IPS DF 6.9 (cell line): ENCODE measurements around the gene LAMC3.

ENCODE experiments used
- DNase-seq: peaks from one replicate; pipeline ENCODE4 v3.0.0-alpha.2; 2013; ENCODE audit warnings: low read depth, low spot score
- H3K27ac ChIP-seq: one replicate; pipeline ENCODE4 v1.5.1; 2013; ENCODE audit warnings: low read length, control low read depth
- H3K27me3 ChIP-seq: 2 replicates; pipeline ENCODE4 v1.6.1; 2013; ENCODE audit warnings: mild to moderate bottlenecking, low read length; ENCODE audit not compliant: control insufficient read depth, insufficient read depth
- H3K36me3 ChIP-seq: 2 replicates; pipeline ENCODE4 v1.6.1; 2013; ENCODE audit warnings: low read length; ENCODE audit not compliant: control insufficient read depth, insufficient read depth
- H3K4me1 ChIP-seq: 2 replicates; pipeline ENCODE4 v1.6.1; 2013; ENCODE audit warnings: low read length; ENCODE audit not compliant: control insufficient read depth, insufficient read depth
- H3K4me3 ChIP-seq: 2 replicates; pipeline ENCODE4 v1.5.1; 2013; ENCODE audit warnings: mild to moderate bottlenecking, low read length
- H3K9me3 ChIP-seq: 2 replicates; pipeline ENCODE4 v1.6.1; 2013; ENCODE audit warnings: low read length, inconsistent platforms; ENCODE audit not compliant: control insufficient read depth, insufficient read depth
- WGBS: extraction: QIAGEN DNeasy Blood & Tissue Kit; methylation state at CpG from one replicate; pipeline ENCODE4 v1.1.7; 2013; ENCODE audit warnings: mixed read lengths, missing lambda C conversion rate; ENCODE audit not compliant: insufficient read length, insufficient coverage; 5-methylcytosine and 5-hydroxymethylcytosine counted together

LAMC3 gene

GRCh38 chr9:131122158-131122557 is 113.2 kb downstream of the LAMC3 start:
- no peaks in the 10 kb centered on the region for H3K9me3 ChIP-seq
- no CpG with 5 or more reads among the region's 2 CpGs for WGBS

GRCh38 chr9:131125038-131125287 is 116.0 kb downstream of the LAMC3 start:
- no peak for DNase-seq
- Histone ChIP-seq H3K36me3 (peaks cover 14% of the 10 kb centered on the region), H3K4me1 (no peaks in the 10 kb centered on the region), H3K27ac (no peak overlapping the region), H3K9me3 (no peaks in the 10 kb centered on the region), H3K4me3 (peak overlapping the region; percentile 30; the same call in 1 of the 2 replicates), H3K27me3 (no peaks in the 10 kb centered on the region)
- no CpG with 5 or more reads among the region's 7 CpGs for WGBS

More at GRCh38 chr9:131122158-131122557, 113.2 kb downstream of the LAMC3 start:
- DNase-seq, result no peak
- peaks cover 17% of the 10 kb centered on the region for H3K36me3 ChIP-seq
- H3K4me1 ChIP-seq, result no peaks in the 10 kb centered on the region
- no peak overlapping the region for H3K27ac ChIP-seq
- no peak overlapping the region for H3K4me3 ChIP-seq
- no peaks in the 10 kb centered on the region for H3K27me3 ChIP-seq

GRCh38 chr9:131125288-131126058 is 116.5 kb downstream of the LAMC3 start, which contains the start of gene NUP214:
Gene NUP214 (plus strand): TSS chr9:131125586. CDS start chr9:131125705, 119 bp downstream.
- Histone ChIP-seq H3K9me3 (no peaks in the 10 kb centered on the region), H3K4me3 (peak within 1 kb of the TSS; percentile 66), H3K4me1 (no peaks in the 10 kb centered on the region), H3K36me3 (peaks cover 11% of the 10 kb centered on the region), H3K27me3 (no peaks in the 10 kb centered on the region), H3K27ac (no peak within 1 kb of the TSS)
- peak; percentile 93 for DNase-seq
- WGBS, result no CpG with 5 or more reads among the region's 61 CpGs

- Histone ChIP-seq H3K27me3 (no peaks in the 10 kb centered on the region), H3K4me3 (peak overlapping the region; percentile 66; the same call in 1 of the 2 replicates), H3K9me3 (no peaks in the 10 kb centered on the region), H3K4me1 (no peaks in the 10 kb centered on the region), H3K36me3 (peaks cover 5% of the 10 kb centered on the region), H3K27ac (no peak overlapping the region)
- no peak for DNase-seq
- no CpG with 5 or more reads among the region's 11 CpGs for WGBS
Measured at GRCh38 chr9:131126059-131126426, 117.1 kb downstream of the LAMC3 start.

GRCh38 chr9:131129183-131129582 is 120.2 kb downstream of the LAMC3 start:
- Histone ChIP-seq H3K27ac (no peak overlapping the region), H3K27me3 (no peaks in the 10 kb centered on the region), H3K4me3 (no peak overlapping the region), H3K36me3 (peaks cover 5% of the 10 kb centered on the region), H3K4me1 (no peaks in the 10 kb centered on the region), H3K9me3 (no peaks in the 10 kb centered on the region)
- WGBS, result no CpG with 5 or more reads among the region's 3 CpGs
- no peak for DNase-seq

GRCh38 chr9:131138676-131139075 is 129.7 kb downstream of the LAMC3 start:
- WGBS, result no CpG with 5 or more reads among the region's 2 CpGs
- peaks cover 32% of the 10 kb centered on the region; the same call in 1 of the 2 replicates for H3K36me3 ChIP-seq
- no peaks in the 10 kb centered on the region for H3K4me1 ChIP-seq
- DNase-seq, result no peak
- no peak overlapping the region for H3K4me3 ChIP-seq
- H3K27me3 ChIP-seq, result no peaks in the 10 kb centered on the region
- H3K27ac ChIP-seq, result no peak overlapping the region
- H3K9me3 ChIP-seq, result no peaks in the 10 kb centered on the region

GRCh38 chr9:131140112-131140511 is 131.1 kb downstream of the LAMC3 start:
- Histone ChIP-seq H3K36me3 (peaks cover 32% of the 10 kb centered on the region; the same call in 1 of the 2 replicates), H3K27ac (no peak overlapping the region), H3K9me3 (no peaks in the 10 kb centered on the region), H3K27me3 (no peaks in the 10 kb centered on the region), H3K4me1 (no peaks in the 10 kb centered on the region), H3K4me3 (no peak overlapping the region)
- WGBS, result no CpG with 5 or more reads among the region's 4 CpGs
- no peak for DNase-seq

GRCh38 chr9:131140550-131140949 is 131.6 kb downstream of the LAMC3 start:
- H3K36me3 ChIP-seq, result peaks cover 35% of the 10 kb centered on the region; the same call in 1 of the 2 replicates
- H3K9me3 ChIP-seq, result no peaks in the 10 kb centered on the region
- H3K27ac ChIP-seq, result no peak overlapping the region
- no peak overlapping the region for H3K4me3 ChIP-seq
- H3K27me3 ChIP-seq, result no peaks in the 10 kb centered on the region
- DNase-seq, result no peak
- H3K4me1 ChIP-seq, result no peaks in the 10 kb centered on the region
- no CpG with 5 or more reads among the region's 3 CpGs for WGBS

GRCh38 chr9:131142160-131142559 is 133.2 kb downstream of the LAMC3 start:
- H3K4me3 ChIP-seq, result no peak overlapping the region
- H3K27ac ChIP-seq, result no peak overlapping the region
- WGBS, result no CpG with 5 or more reads among the region's 3 CpGs
- no peak for DNase-seq
- H3K27me3 ChIP-seq, result no peaks in the 10 kb centered on the region
- H3K36me3 ChIP-seq, result peaks cover 35% of the 10 kb centered on the region; the same call in 1 of the 2 replicates
- no peaks in the 10 kb centered on the region for H3K4me1 ChIP-seq
- H3K9me3 ChIP-seq, result no peaks in the 10 kb centered on the region
